DND-41 (cell line): Measurements from ENCODE around the gene WDR7.

Experiments used
- ATAC-seq: fragments of 200-7000 bp; cut with Tn5 transposase; 3 replicates; pipeline ENCODE4 v1.9.1; 2021; ENCODE audit warnings: low read depth; ENCODE audit not compliant: insufficient read depth
- DNase-seq: peaks from one replicate; pipeline ENCODE4 v3.0.0-alpha.2; 2020
- H2AFZ ChIP-seq: 2 replicates; pipeline ENCODE4 v1.6.0; 2012; ENCODE audit warnings: low read depth, low read length
- H3K27ac ChIP-seq: 2 replicates; pipeline ENCODE4 v1.5.1; 2012; ENCODE audit warnings: low read length, inconsistent platforms
- H3K27me3 ChIP-seq: fragments of 200-600 bp; sonication (generic); 2 replicates; pipeline ENCODE4 v1.6.0; 2012; ENCODE audit warnings: low read length, mild to moderate bottlenecking, inconsistent platforms; ENCODE audit not compliant: insufficient read depth, poor library complexity
- H3K36me3 ChIP-seq: 2 replicates; pipeline ENCODE4 v1.5.1; 2012; ENCODE audit warnings: low read length, inconsistent platforms; ENCODE audit not compliant: insufficient read depth
- H3K4me1 ChIP-seq: 2 replicates; pipeline ENCODE4 v1.5.1; 2012; ENCODE audit warnings: mild to moderate bottlenecking, low read length; ENCODE audit not compliant: insufficient read depth
- H3K4me2 ChIP-seq: 2 replicates; pipeline ENCODE4 v1.6.0; 2012; ENCODE audit warnings: mild to moderate bottlenecking, moderate library complexity, low read length, inconsistent platforms; ENCODE audit not compliant: insufficient read depth
- H3K4me3 ChIP-seq, 2 experiments: fragments of 200-600 bp in 1 of 2; shearing (Covaris generic) in 1 of 2; 2 replicates each; pipeline ENCODE4 v1.5.1; 2012 to 2016; ENCODE audit warnings: inconsistent platforms in 2 of 2, low read length in 2 of 2, mild to moderate bottlenecking in 2 of 2, low read depth in 1 of 2, moderate library complexity in 1 of 2
- H3K79me2 ChIP-seq: 2 replicates; pipeline ENCODE4 v1.6.0; 2012; ENCODE audit warnings: low read length, inconsistent platforms; ENCODE audit not compliant: insufficient read depth
- H3K9ac ChIP-seq: 2 replicates; pipeline ENCODE4 v1.6.0; 2012; ENCODE audit warnings: low read depth, mild to moderate bottlenecking, inconsistent platforms, low read length, moderate library complexity
- H3K9me3 ChIP-seq: 2 replicates; pipeline ENCODE4 v1.5.1; 2012; ENCODE audit warnings: low read length, moderate library complexity, mild to moderate bottlenecking, inconsistent platforms; ENCODE audit not compliant: insufficient read depth, severe bottlenecking
- H4K20me1 ChIP-seq: 2 replicates; pipeline ENCODE4 v1.6.0; 2012; ENCODE audit warnings: low read length; ENCODE audit not compliant: insufficient read depth
- CTCF ChIP-seq: IDR thresholded peaks from 2 replicates; pipeline ENCODE4 v1.5.1; 2012; ENCODE audit warnings: borderline replicate concordance, low read length, moderate library complexity, mild to moderate bottlenecking; ENCODE audit not compliant: poor library complexity, severe bottlenecking; ENCODE audit errors: extremely low read depth
- EZH2 ChIP-seq: IDR thresholded peaks from 3 replicates; pipeline ENCODE4 v1.6.1; 2012; ENCODE audit warnings: borderline replicate concordance, low read depth, mild to moderate bottlenecking, moderate library complexity, low read length, inconsistent platforms; ENCODE audit not compliant: severe bottlenecking

The WDR7 gene

GRCh38 chr18:57078614-57079013, 427.5 kb downstream of the WDR7 start:
- no peak for ATAC-seq
- DNase-seq, result no peak
- no peak for TF ChIP-seq EZH2
- TF ChIP-seq CTCF, result no peak
- no peak overlapping the region for H3K9ac ChIP-seq
- no peak overlapping the region for H2AFZ ChIP-seq
- H3K4me3 ChIP-seq, result no peak overlapping the region
- peaks cover 25% of the 10 kb centered on the region for H3K27me3 ChIP-seq
- no peak overlapping the region for H3K27ac ChIP-seq
- no peaks in the 10 kb centered on the region for H3K79me2 ChIP-seq
- H3K36me3 ChIP-seq, result no peaks in the 10 kb centered on the region
- H3K9me3 ChIP-seq, result no peaks in the 10 kb centered on the region
- peaks cover 20% of the 10 kb centered on the region for H4K20me1 ChIP-seq
- H3K4me1 ChIP-seq, result peaks cover 20% of the 10 kb centered on the region
- H3K4me2 ChIP-seq, result no peak overlapping the region

- TF ChIP-seq EZH2 (no peak), CTCF (no peak)
- H3K27ac ChIP-seq, result no peak overlapping the region
- no peaks in the 10 kb centered on the region for H3K79me2 ChIP-seq
- H3K36me3 ChIP-seq, result no peaks in the 10 kb centered on the region
- H3K9me3 ChIP-seq, result no peaks in the 10 kb centered on the region
- no peak overlapping the region for H3K4me3 ChIP-seq
- DNase-seq (no peak), ATAC-seq (no peak)
- peaks cover 23% of the 10 kb centered on the region for H3K27me3 ChIP-seq
- no peak overlapping the region for H2AFZ ChIP-seq
- no peak overlapping the region for H3K4me2 ChIP-seq
- H3K9ac ChIP-seq, result no peak overlapping the region
- peaks cover 9% of the 10 kb centered on the region for H3K4me1 ChIP-seq
- H4K20me1 ChIP-seq, result peaks cover 18% of the 10 kb centered on the region
Observed at GRCh38 chr18:57080479-57080878, 429.3 kb downstream of the WDR7 start.

- no peak for ATAC-seq
- H3K27me3 ChIP-seq, result peaks cover 18% of the 10 kb centered on the region
- no peak for TF ChIP-seq EZH2
- no peak for TF ChIP-seq CTCF
Observed at GRCh38 chr18:57081899-57082298, 430.7 kb downstream of the WDR7 start.

GRCh38 chr18:57083485-57083884, 432.3 kb downstream of the WDR7 start:
- no peak for ATAC-seq
- Histone ChIP-seq H3K4me3 (no peak overlapping the region), H3K27me3 (peaks cover 24% of the 10 kb centered on the region), H3K79me2 (no peaks in the 10 kb centered on the region), H3K9me3 (no peaks in the 10 kb centered on the region), H3K4me1 (no peaks in the 10 kb centered on the region), H3K4me2 (no peak overlapping the region), H4K20me1 (peaks cover 4% of the 10 kb centered on the region; the same call in 1 of the 2 replicates), H3K36me3 (no peaks in the 10 kb centered on the region), H3K27ac (no peak overlapping the region), H3K9ac (no peak overlapping the region), H2AFZ (no peak overlapping the region)
- no peak for DNase-seq
- TF ChIP-seq EZH2 (no peak), CTCF (no peak)

More at GRCh38 chr18:57081899-57082298, 430.7 kb downstream of the WDR7 start:
- Histone ChIP-seq H3K4me1 (peaks cover 9% of the 10 kb centered on the region), H3K36me3 (no peaks in the 10 kb centered on the region), H4K20me1 (peaks cover 12% of the 10 kb centered on the region), H3K27ac (no peak overlapping the region), H3K4me2 (no peak overlapping the region), H2AFZ (no peak overlapping the region), H3K9me3 (no peaks in the 10 kb centered on the region), H3K9ac (no peak overlapping the region), H3K79me2 (no peaks in the 10 kb centered on the region), H3K4me3 (no peak overlapping the region)
- no peak for DNase-seq
